ENCODE results near the gene KCNJ6.

KCNJ6 gene

GRCh38 chr21:37700641-37701202 lies 215.5 kb downstream of the KCNJ6 start:
- H3K4me3 Mint-ChIP-seq, result no peak overlapping the region
- no peaks in the 10 kb centered on the region for H3K36me3 Mint-ChIP-seq (ENCODE audit: low read depth)
- no peaks in the 10 kb centered on the region for H3K9me3 Mint-ChIP-seq
- TF ChIP-seq CTCF (IDR thresholded peaks at IDR 0.05; ENCODE audit: unreplicated experiment in 3 of 3), result peak; percentile 57 to 66 (median 60)
- no peak overlapping the region for H3K27ac Mint-ChIP-seq
- H3K27me3 Mint-ChIP-seq (ENCODE audit: low read depth), result no peaks in the 10 kb centered on the region
- peaks cover 7% of the 10 kb centered on the region for H3K4me1 Mint-ChIP-seq

GRCh38 chr21:37699024-37699775 lies 217.1 kb downstream of the KCNJ6 start:
- no peaks in the 10 kb centered on the region for H3K9me3 Mint-ChIP-seq
- H3K4me1 Mint-ChIP-seq, result peaks cover 15% of the 10 kb centered on the region
- no peak for TF ChIP-seq CTCF (IDR thresholded peaks at IDR 0.05; ENCODE audit: unreplicated experiment in 3 of 3)
- H3K36me3 Mint-ChIP-seq (ENCODE audit: low read depth), result no peaks in the 10 kb centered on the region
- H3K4me3 Mint-ChIP-seq, result no peak overlapping the region
- no peaks in the 10 kb centered on the region for H3K27me3 Mint-ChIP-seq (ENCODE audit: low read depth)
- H3K27ac Mint-ChIP-seq, result no peak overlapping the region

- H3K27ac Mint-ChIP-seq, result no peak overlapping the region
- peaks cover 15% of the 10 kb centered on the region for H3K4me1 Mint-ChIP-seq
- no peaks in the 10 kb centered on the region for H3K9me3 Mint-ChIP-seq
- no peak for TF ChIP-seq CTCF (IDR thresholded peaks at IDR 0.05; ENCODE audit: unreplicated experiment in 3 of 3)
- no peak overlapping the region for H3K4me3 Mint-ChIP-seq
- H3K36me3 Mint-ChIP-seq (ENCODE audit: low read depth), result no peaks in the 10 kb centered on the region
- peaks cover 9% of the 10 kb centered on the region for H3K27me3 Mint-ChIP-seq (ENCODE audit: low read depth)
Observed at GRCh38 chr21:37696936-37697335, 219.3 kb downstream of the KCNJ6 start.

GRCh38 chr21:37695111-37695510 lies 221.1 kb downstream of the KCNJ6 start:
- peaks cover 14% of the 10 kb centered on the region for H3K27me3 Mint-ChIP-seq (ENCODE audit: low read depth)
- no peak for TF ChIP-seq CTCF (IDR thresholded peaks at IDR 0.05; ENCODE audit: unreplicated experiment in 3 of 3)
- no peak overlapping the region for H3K27ac Mint-ChIP-seq
- no peaks in the 10 kb centered on the region for H3K36me3 Mint-ChIP-seq (ENCODE audit: low read depth)
- no peaks in the 10 kb centered on the region for H3K9me3 Mint-ChIP-seq
- H3K4me1 Mint-ChIP-seq, result peaks cover 15% of the 10 kb centered on the region
- H3K4me3 Mint-ChIP-seq, result no peak overlapping the region

GRCh38 chr21:37688952-37689659 lies 227.2 kb downstream of the KCNJ6 start:
- Mint-ChIP-seq H3K27me3 (ENCODE audit: low read depth) (peaks cover 16% of the 10 kb centered on the region), H3K4me3 (no peak overlapping the region), H3K4me1 (peaks cover 26% of the 10 kb centered on the region), H3K36me3 (ENCODE audit: low read depth) (no peaks in the 10 kb centered on the region), H3K27ac (no peak overlapping the region), H3K9me3 (no peaks in the 10 kb centered on the region)
- TF ChIP-seq CTCF (IDR thresholded peaks at IDR 0.05; ENCODE audit: unreplicated experiment in 3 of 3), result no peak
